Measurements from ENCODE around the gene LMTK2.
A peak's percentile ranks its signal among the peaks of the same experiment; 100 is the strongest.

Gene LMTK2

DNA sequence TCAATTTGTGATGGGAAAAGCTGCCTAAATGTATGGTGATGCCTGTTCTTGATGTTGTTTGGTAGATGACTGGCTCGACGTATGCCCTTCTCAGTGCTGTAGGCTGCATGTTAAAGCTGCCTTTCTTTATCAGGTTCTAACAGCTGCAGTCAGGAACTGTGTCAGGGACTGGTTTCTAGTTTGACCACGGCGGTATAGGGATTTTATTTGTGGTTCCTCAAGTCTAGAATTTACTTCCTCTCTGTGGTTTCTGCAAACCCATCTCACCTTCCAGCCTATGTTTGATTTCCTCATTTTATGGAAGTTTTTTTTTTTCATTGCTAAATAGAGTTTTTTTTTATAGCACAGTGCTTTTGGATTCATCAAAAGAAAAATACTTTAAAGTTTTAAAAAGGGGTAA lies 26.5 kb downstream of the LMTK2 start:
- intact Hi-C loops (cut with DNase I), result no loop called here
- peak in 2 of 42 donors; percentile 18 to 40 for DNase-seq

DNA sequence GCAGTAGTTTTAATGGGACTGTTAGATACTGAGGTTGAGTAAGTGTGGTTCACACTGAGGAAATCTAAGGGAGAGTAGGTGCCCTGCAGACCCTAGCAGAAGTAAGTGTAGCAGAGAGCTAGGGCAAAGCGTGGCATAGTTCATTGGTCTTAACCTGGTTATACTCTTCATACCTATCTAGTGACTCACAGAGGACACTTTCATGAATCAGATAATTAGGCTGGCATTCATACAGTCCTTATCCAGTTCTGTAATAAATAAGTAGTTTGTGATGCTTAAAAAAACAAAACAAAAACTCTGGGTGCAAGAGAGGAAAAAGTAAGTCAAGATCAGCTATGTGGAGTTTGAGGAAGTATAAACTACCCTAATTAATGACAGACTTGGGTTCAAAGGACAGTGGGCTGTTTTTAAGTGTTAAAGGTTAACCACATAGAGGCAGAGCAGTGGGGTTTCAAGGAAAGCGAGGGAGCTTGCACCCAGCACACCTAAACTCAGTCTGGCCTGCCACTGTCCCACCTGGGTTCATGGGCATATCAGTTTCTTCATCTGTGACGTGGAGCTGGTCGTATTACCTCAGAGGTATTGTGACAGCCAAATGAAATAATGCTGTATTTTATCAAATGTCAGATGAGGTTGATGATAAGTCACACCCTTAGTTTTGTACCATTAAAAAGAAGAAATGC lies 27.1 kb downstream of the LMTK2 start:
- DNase-seq, result peak in 1 of 42 donors; percentile 17
- intact Hi-C loops (cut with DNase I), result no loop called here

DNA sequence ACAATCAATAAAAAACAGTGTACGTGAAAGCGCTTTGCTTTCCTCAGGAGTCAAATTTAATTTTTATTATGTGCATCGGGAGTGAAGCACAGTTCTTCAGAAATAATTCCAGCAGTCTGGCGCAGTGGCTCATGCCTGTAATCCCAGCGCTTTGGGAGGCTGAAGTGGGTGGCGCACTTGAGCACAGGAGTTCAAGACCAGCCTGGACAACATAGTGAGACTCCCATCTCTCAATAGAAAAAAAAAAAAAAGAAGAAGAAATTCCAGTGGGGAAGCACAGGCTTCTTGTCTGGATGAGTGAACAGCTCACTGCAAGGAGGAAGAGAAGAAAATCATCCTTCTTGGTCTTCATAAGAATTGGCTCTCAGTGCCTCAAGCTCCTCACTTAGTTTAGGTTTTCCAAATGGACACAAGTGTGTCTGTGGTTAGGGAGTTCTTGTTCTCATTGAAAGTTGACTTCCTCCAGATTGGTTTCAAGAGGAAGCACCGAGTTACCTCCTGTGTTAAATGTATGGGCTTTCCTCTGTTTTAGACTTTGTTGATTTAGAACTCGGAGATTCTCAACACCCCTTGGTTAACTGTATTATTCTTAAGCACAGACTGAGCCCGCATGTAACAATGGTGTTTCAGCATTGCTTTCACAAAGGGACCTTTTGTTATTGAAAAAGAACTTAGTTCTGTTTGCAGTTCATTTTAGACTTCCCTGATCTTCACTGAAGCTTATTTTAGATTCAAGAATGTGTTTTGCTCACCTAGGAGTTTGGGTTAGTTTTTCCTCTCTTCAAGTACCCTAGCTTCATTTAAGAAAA lies 28.0 kb downstream of the LMTK2 start:
- no peak for DNase-seq
- intact Hi-C loops (cut with DNase I), result no loop called here

DNA sequence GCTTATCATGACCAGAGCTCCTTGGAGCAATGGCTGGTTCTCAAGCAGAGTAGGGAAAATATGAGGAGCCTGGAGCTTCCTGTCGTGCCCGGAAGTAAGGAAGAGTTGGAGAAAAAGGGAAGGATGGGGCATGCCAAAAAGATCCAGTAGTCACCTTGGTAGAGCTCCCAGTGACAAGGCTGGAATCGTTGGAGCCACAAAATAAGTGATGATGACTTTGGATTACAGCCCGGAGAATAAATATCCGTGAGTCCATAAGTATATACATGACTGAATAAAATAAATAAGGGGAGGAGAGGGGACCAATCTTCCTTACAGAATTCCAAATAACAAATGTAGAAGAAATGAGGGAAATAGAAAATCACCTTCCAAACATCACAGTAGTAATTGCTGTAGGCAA lies 29.3 kb downstream of the LMTK2 start:
- DNase-seq, result peak in 1 of 42 donors; percentile 17
- intact Hi-C loops (cut with DNase I), result no loop called here

DNA sequence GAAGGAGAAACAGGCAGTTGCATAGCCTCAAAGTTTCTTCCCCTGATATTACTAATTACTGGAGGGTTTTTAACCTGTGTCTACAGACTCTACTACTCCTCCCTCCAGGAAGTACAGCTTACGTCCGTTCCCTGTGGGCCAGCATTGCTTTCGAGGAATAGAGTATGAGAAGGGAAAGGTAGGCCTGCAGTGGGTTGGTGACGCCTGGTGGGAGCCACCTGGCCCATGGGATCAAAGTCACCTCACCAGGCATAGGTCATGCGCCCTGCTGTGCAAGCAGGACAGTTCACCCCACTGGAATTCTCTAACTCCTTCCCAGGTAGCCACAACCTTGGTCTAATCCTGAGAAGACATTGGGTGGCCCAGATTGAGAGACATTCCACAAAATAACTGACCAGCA lies 29.8 kb downstream of the LMTK2 start:
- intact Hi-C loops (cut with DNase I), result no loop called here

DNA sequence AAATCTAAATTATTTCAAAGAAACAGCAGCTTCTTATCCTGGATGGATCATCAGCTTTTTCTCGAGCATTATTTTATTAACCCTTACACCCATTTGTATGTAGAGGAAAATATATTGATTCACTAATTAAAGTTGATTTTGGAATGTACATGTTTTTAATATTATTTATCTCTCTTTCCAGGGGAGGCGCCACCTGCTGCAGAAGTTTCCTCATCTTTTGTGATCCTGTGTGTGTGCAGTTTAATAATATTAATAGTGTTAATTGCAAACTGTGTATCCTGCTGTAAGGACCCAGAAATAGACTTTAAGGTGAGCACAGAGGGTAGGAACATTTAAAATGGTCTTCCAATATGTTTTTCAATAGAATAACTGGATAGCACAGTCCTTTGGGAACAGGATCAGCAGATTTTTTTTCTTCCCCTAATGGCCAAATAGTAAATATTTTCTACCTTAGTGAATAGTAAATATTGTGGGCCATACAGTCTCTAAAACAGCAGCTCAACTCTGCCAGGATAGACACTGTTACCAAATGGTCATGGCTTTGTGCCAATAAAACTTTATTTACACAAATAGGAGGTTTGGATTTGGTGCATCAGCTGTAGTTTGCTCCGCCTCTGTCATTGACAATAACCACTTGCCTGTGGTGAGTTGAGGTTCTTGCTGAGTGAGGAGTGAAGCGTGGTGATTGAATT lies 30.6 kb downstream of the LMTK2 start:
- DNase-seq, result no peak
- intact Hi-C loops (cut with DNase I), result no loop called here

More for the DNA sequence above, 29.8 kb downstream of the LMTK2 start:
- peak in 1 of 42 donors; percentile 30 for DNase-seq

DNA sequence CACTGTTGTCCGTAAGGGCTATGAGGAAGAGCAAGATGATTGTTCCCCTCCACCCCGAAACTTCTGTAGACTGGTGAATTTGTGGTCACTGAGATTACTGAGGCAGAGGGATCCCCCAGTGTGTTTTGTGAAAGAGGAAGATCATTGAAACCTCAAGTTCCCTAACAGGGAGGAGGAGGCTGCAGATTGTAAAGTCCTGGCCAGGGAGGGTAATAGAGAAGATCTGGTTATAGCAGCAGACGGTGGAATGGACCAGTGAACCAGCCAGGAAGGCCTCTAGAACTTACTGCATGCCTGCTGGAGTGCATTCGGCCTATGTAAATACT lies 31.1 kb downstream of the LMTK2 start:
- intact Hi-C loops (cut with DNase I), result no loop called here
- DNase-seq, result peak in 7 of 42 donors; percentile 7 to 39 (median 17)

DNA sequence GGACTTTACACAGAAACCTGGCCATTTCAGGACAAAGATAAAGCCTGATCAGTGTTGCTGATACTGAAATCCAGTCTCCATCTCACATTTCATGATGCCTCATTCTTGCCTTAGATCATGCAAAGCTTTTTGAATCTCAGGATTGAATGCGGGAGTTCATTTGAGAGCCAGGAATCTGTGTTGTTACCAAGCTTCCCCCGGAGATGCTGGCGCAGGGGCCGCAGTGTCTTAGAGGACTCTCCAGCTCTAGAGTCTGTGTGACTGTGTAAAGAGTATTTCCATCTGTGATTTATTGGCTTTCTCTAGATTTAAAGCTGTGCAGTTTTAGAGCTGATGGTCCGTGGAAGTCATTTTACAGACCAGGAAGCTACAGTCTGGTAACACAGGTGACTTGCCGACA lies 32.0 kb downstream of the LMTK2 start:
- intact Hi-C loops (cut with DNase I), result no loop called here
- DNase-seq, result no peak

DNA sequence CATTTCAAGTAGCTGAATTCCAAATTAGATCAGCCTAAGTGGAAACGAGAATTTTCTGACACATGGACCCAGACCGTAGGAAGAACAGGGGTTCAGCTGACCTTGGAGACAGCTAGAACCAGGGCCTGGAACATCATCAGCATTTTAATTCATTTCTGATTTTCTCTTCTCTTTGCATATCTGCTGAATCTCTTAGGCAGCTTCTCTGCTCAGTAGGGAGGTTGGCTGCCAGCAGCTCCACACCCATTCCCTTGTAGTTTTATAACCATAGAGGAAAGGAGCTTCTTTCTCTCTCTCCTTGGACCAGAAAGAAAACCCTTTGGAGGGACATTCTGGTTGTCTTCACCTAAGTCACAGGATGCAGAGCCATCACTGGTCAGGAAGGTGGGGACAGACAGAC lies 36.0 kb downstream of the LMTK2 start:
- peak in 1 of 42 donors; percentile 34 for DNase-seq
- intact Hi-C loops (cut with DNase I), result no loop called here

DNA sequence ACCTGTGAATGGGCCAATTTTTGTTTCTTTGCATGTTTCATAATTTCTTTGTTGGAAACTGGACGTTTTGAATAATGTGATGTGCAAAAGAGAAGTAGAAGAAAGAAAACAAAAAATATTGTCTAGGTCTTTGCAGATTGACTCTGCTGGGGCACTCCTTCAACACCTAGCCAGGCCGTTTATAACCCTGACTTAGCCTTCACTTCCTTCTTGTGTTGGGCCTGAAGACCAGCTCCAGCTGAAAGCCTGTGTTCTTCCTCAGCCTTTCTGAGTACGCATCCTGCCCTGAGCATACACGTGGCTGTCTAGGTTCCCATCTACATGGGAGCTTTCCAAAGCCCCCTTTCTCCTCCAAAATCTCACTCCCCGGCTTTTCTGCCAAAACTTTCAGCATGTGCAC lies 41.9 kb downstream of the LMTK2 start:
- no peak for DNase-seq
- intact Hi-C loops (cut with DNase I), result no loop called here

DNA sequence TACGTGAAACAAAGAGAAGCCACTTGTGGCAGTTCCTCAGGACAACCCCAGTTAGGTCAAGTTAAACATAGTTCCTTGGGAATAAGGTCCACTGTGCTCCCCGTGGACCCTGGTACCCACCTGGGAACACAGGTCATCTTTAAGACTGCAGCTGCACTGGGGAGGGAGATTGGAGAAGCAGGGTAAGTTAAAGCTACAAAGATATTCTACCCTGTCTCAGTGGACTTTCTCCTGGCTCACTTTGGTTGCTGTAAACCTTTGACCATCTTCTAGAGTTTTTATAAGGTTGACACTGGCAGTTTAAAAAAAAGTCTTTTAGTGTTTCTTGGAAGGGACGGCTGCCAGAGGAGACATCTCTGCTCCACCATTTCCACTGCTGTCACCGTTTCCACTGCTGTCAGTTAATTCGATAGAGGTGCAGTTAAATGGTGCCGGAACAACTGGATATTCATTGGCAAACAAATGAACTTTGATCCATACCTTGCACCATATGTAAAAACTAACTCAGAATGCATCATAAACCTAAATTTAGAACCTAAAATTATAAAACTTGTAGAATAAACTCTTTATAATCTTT lies 42.5 kb downstream of the LMTK2 start:
- DNase-seq, result no peak
- intact Hi-C loops (cut with DNase I), result no loop called here

DNA sequence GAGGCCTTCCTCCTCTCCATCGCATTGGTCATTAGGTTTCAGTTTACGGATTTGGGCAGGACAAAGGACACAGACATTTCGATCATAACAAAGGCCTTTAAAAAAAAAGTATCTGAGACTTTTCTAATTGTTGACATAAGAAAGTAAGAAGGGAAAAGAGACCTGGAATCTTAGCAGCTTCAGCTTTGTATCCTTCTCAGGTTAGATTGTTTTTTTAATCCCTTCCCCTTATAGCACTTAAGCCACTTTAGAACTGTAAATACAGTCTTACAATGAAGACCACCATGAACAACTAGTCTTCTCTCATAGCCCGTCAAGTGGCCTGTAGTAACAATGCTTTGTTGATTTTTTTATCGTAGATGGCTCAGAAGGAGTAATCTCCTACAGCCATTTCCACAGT lies 45.2 kb downstream of the LMTK2 start:
- DNase-seq, result no peak
- intact Hi-C loops (cut with DNase I), result no loop called here

DNA sequence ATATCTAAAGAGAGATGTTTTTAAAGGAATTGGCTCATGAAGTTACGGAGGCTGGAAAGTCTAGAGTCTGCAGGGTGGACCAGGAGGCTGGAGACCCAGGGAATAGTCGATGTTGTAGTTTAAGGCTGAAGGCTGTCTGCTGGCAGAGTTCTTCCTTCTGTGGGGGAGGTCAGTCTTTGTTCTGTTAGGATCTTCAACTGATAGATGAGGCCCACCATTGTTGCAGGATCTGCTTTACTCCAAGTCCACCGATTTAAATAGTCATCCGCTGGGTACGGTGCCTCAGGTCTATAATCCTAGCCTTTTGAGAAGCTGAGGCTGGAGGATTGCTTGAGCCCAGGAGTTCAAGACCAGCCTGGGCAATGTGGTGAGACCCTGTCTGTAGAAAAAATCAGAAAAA lies 50.0 kb downstream of the LMTK2 start:
- intact Hi-C loops (cut with DNase I), result no loop called here
- DNase-seq, result no peak

DNA sequence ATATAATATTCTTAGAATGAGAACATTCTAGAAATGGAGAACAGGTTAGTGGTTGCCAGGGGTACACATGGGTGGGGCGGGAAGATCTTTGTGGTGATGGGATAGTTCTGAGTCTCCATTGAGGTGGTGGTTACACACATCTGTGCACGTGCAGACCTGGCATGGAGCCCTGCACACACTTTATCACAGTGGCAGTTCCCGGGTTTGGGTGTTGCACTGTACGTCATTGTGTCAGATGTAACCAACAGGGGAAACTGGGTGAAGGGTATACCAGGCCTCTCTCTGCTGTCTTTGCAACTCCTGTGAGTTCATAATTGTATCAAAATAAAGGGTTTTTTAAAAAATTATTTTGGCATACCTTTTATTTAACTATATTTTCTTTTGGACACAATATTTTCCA lies 51.1 kb downstream of the LMTK2 start:
- DNase-seq, result no peak
- intact Hi-C loops (cut with DNase I), result no loop called here

DNA sequence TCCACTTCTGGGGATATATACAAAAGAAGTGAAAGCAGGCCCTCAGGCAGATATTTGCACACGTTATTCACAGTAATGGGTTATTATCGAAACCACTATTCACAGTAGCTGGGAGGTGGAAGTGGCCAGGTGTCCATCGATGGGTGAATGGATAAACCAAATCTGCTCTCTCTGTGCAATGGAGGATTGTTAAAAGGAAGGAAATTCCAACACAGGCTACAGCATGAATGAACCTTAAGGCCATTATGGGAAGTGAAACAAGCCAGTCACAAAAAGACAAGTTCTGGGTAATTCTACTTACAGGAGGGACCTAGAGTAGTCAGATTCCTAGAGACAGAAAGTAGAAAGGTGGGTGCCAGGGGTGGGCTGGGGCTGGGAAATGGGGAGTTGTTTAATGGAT lies 56.1 kb downstream of the LMTK2 start:
- no peak for DNase-seq
- intact Hi-C loops (cut with DNase I), result no loop called here

DNA sequence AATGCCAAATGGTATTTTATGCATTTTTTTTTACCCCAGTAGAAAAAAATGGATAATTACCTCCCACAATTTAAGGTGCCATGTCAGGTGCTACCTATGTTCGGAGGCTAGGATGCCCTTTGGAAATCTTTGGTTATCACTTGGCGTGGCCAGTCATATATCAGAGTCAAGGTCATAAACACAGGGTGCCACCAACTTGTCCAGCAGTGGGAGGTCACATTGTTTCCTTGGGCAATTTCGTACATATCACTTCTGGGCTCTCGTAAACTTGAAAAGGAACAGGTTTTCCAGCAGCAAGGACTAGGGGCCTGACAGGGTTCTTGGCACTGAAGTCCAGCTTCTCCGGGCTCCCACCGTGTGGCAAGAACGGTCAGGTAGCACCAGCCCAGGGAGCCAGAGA lies 56.6 kb downstream of the LMTK2 start:
- intact Hi-C loops (cut with DNase I), result no loop called here
- DNase-seq, result no peak

DNA sequence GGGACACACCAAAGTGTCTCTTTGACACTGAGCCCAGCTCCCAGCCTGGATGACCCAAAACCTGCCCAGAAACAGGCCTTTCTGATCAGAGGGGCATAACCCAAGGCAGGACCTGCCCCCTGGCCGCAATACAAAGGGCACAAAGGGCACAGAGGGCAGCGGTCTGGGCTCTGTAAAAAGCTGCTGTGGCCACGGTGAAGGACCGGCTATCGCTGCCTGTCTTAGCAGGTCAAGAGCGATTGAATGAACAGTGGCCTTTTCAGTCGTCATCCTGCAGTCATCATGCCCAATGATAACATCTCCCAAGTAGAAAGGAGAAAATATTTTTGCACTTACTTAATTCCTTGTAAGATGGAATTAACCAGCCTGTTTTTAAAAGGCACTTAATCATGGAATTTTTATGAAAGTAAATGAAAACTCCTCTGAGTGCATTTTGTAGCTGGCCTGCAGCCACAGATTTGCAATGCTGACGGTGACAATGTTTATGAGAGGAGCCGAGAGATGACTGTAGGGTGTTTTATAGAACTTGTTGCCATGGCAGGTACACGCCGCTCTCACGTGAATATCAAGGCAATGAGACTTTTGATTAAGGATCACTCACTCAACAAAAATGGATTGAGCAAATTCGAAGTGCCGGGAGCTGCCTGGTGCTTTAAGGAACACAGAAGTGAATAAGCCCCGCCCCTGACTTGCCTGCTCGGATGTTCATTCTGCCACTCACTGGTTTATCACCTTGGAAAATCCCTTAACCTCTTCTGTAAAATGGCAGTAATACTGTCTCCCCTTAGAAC lies 57.2 kb downstream of the LMTK2 start:
- peak in 29 of 42 donors; percentile 32 to 82 (median 60) for DNase-seq
- intact Hi-C loops (cut with DNase I), result no loop called here

DNA sequence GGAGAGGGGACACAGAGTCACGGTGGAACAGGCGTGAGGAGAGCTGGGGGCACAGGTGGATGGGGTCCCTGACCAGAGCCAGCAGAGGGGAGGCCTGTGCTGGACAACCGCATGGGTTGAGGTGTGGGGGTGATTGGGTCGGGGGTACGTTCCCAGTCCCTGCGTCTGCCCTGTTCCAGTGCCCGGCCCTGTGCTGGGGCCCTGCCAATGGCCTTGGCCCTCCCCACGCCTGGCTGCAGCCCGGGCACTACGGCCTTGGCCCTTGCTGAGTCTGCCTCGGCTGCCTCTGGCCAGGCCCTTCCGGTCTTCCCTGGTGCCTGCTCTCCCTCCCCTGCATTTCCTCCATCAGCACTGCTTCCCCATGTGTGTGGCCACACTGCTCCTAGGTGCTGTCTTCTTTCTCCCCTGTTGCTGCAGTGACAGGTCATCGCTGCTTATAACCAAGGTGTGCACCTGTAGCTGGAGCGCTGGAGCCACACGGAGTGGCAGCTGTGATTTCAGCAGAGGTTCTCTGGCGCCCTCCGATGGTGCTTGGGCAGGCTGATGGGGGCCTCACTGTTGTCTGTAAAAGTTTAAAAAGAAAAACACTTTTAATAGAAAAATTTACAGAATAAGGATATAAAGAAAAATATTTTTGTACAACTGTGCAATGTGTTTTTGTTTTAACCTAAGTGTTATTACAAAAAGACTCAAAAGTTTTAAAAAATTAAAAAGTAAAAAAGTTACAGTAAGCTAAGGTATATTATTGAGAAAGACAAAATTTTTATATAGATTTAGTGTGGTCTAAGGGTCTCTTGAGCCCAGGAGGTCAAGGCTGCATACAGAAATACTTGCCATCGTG lies 59.4 kb downstream of the LMTK2 start:
- peak; percentile 45 to 85 (median 72) for DNase-seq
- intact Hi-C loops (cut with DNase I), result loop anchor here (5.0 kb wide), 2 partner anchors 59 to 144 kb away; partner anchors contain the start of gene LMTK2
